ENCODE data around the gene MRGPRF.

The MRGPRF gene

GRCh38 chr11:69018924-69019323 lies 5.9 kb upstream of the MRGPRF start:
- no peak for DNase-seq

- no peak for DNase-seq
Measured at GRCh38 chr11:69017951-69018350, 4.9 kb upstream of the MRGPRF start.

GRCh38 chr11:69014898-69015549 lies 2.0 kb upstream of the MRGPRF start:
- DNase-seq, result no peak

- no peak for DNase-seq
Measured at GRCh38 chr11:69014084-69014851, 1.2 kb upstream of the MRGPRF start.

GRCh38 chr11:69012092-69013008 lies 696 bp downstream of the MRGPRF start:
- peak; percentile 27 for DNase-seq

- DNase-seq, result no peak
Measured at GRCh38 chr11:69011624-69012091, 1.4 kb downstream of the MRGPRF start.

GRCh38 chr11:69010964-69011623 lies 2.0 kb downstream of the MRGPRF start:
- DNase-seq, result peak; percentile 82

- no peak for DNase-seq
Measured at GRCh38 chr11:69010361-69010891, 2.6 kb downstream of the MRGPRF start.

GRCh38 chr11:69009441-69010211 lies 3.4 kb downstream of the MRGPRF start:
- DNase-seq, result no peak

GRCh38 chr11:69008737-69009440 lies 4.2 kb downstream of the MRGPRF start:
- peak; percentile 48 for DNase-seq

GRCh38 chr11:69007975-69008381 lies 5.1 kb downstream of the MRGPRF start:
- DNase-seq, result no peak

- DNase-seq, result no peak
Measured at GRCh38 chr11:69006816-69007215, 6.2 kb downstream of the MRGPRF start.

- no peak for DNase-seq
Measured at GRCh38 chr11:69005631-69006368, 7.2 kb downstream of the MRGPRF start.

GRCh38 chr11:69005183-69005630 lies 7.8 kb downstream of the MRGPRF start:
- DNase-seq, result no peak

GRCh38 chr11:69004411-69005182 lies 8.4 kb downstream of the MRGPRF start:
- no peak for DNase-seq

GRCh38 chr11:69003866-69004367 lies 9.1 kb downstream of the MRGPRF start:
- no peak for DNase-seq

- DNase-seq, result no peak
Measured at GRCh38 chr11:69003301-69003865, 9.7 kb downstream of the MRGPRF start.

GRCh38 chr11:69002570-69003231 lies 10.3 kb downstream of the MRGPRF start:
- DNase-seq, result no peak
